ENCODE results near the gene GNAO1. TPM values are rescaled to one million over a fixed set of nuclear protein-coding genes. Genes with fewer than 3 reads are reported as not detected.

Gene GNAO1
- total and polyA plus RNA-seq, 2 donors (not counting 1 experiment from before 2014, with no cell fraction given) = 0.13 to 5.1 TPM

- Histone ChIP-seq H3K27me3 (replicated peaks in 1 of 4; ENCODE audit: control extremely low read depth in 1 of 4, control insufficient read depth in 3 of 4, insufficient read depth in 4 of 4, low read length in 3 of 4) (no peaks in the 10 kb centered on the region), H3K9me3 (ENCODE audit: control extremely low read depth in 1 of 3, control insufficient read depth in 2 of 3, insufficient read depth in 1 of 3, low read length in 2 of 3) (no peaks in the 10 kb centered on the region), H4K20me1 (ENCODE audit: control insufficient read depth, insufficient read depth, low read length, poor library complexity, severe bottlenecking) (no peaks in the 10 kb centered on the region), H3K79me2 (ENCODE audit: control insufficient read depth, insufficient read depth, low read length) (no peaks in the 10 kb centered on the region), H3K36me3 (replicated peaks in 1 of 2; ENCODE audit: control extremely low read depth in 1 of 2, control insufficient read depth in 1 of 2, extremely low read depth in 1 of 2, insufficient read depth in 2 of 2, low read length in 1 of 2) (no peaks in the 10 kb centered on the region), H3K9ac (ENCODE audit: low read length) (no peak overlapping the region), H2AFZ (ENCODE audit: insufficient read depth, low read depth, low read length, poor library complexity, severe bottlenecking) (no peak overlapping the region), H3K27ac (ENCODE audit: low read length in 2 of 2) (no peak overlapping the region), H3K4me1 (ENCODE audit: control insufficient read depth in 2 of 2, insufficient read depth in 2 of 2, low read length in 2 of 2) (no peaks in the 10 kb centered on the region), H3K4me3 (ENCODE audit: control extremely low read depth in 1 of 5, extremely low read depth in 1 of 5, insufficient read depth in 1 of 5, low read depth in 2 of 5, low read length in 4 of 5) (no peak overlapping the region), H3K4me2 (replicated peaks; ENCODE audit: low read depth, low read length, poor library complexity, severe bottlenecking) (no peak overlapping the region)
- ChIA-PET CTCF (no interaction called here), POLR2A (no interaction called here)
- Mint-ChIP-seq H3K27ac (no peak overlapping the region), H3K9me3 (ENCODE audit: insufficient read depth) (no peaks in the 10 kb centered on the region), H3K27me3 (peaks cover 4% of the 10 kb centered on the region), H3K4me1 (no peaks in the 10 kb centered on the region), H3K4me3 (no peak overlapping the region)
- DNase-seq (no peak), ATAC-seq (ENCODE audit: low read depth) (no peak)
- TF ChIP-seq CTCF (IDR thresholded peaks at IDR 0.05) (no peak), EZH2 (IDR thresholded peaks at IDR 0.05; ENCODE audit: borderline replicate concordance, insufficient read depth, low read depth, low read length, poor library complexity, severe bottlenecking) (no peak)
- intact Hi-C loops (cut with micrococcal nuclease) = no loop called here
- WGBS (ENCODE audit: insufficient coverage) = no CpG with 5 or more reads among the region's 4 CpGs
Observed at GRCh38 chr16:56242740-56243139, 51.5 kb downstream of the GNAO1 start.

- H4K20me1 ChIP-seq (ENCODE audit: control insufficient read depth, insufficient read depth, low read length, poor library complexity, severe bottlenecking) = no peaks in the 10 kb centered on the region
- no peaks in the 10 kb centered on the region for H3K4me1 Mint-ChIP-seq
- ATAC-seq (ENCODE audit: low read depth) (no peak), DNase-seq (no peak)
- H3K9me3 ChIP-seq (ENCODE audit: control extremely low read depth in 1 of 3, control insufficient read depth in 2 of 3, insufficient read depth in 1 of 3, low read length in 2 of 3) = no peaks in the 10 kb centered on the region
- H2AFZ ChIP-seq (ENCODE audit: insufficient read depth, low read depth, low read length, poor library complexity, severe bottlenecking) = no peak overlapping the region
- no peaks in the 10 kb centered on the region for H3K27me3 ChIP-seq (replicated peaks in 1 of 4; ENCODE audit: control extremely low read depth in 1 of 4, control insufficient read depth in 3 of 4, insufficient read depth in 4 of 4, low read length in 3 of 4)
- H3K27me3 Mint-ChIP-seq = peaks cover 1% of the 10 kb centered on the region
- WGBS (ENCODE audit: insufficient coverage) = 92% methylated on average over 2 of the region's 4 CpGs
- intact Hi-C loops (cut with micrococcal nuclease) = no loop called here
- no peak overlapping the region for H3K9ac ChIP-seq (ENCODE audit: low read length)
- POLR2A ChIA-PET = no interaction called here
- TF ChIP-seq EZH2 (IDR thresholded peaks at IDR 0.05; ENCODE audit: borderline replicate concordance, insufficient read depth, low read depth, low read length, poor library complexity, severe bottlenecking) (no peak), CTCF (IDR thresholded peaks at IDR 0.05) (no peak)
- no peak overlapping the region for H3K4me3 ChIP-seq (ENCODE audit: control extremely low read depth in 1 of 5, extremely low read depth in 1 of 5, insufficient read depth in 1 of 5, low read depth in 2 of 5, low read length in 4 of 5)
- no peaks in the 10 kb centered on the region for H3K36me3 ChIP-seq (replicated peaks in 1 of 2; ENCODE audit: control extremely low read depth in 1 of 2, control insufficient read depth in 1 of 2, extremely low read depth in 1 of 2, insufficient read depth in 2 of 2, low read length in 1 of 2)
- H3K9me3 Mint-ChIP-seq (ENCODE audit: insufficient read depth) = no peaks in the 10 kb centered on the region
- no peak overlapping the region for H3K27ac Mint-ChIP-seq
- no peak overlapping the region for H3K4me2 ChIP-seq (replicated peaks; ENCODE audit: low read depth, low read length, poor library complexity, severe bottlenecking)
- CTCF ChIA-PET = interaction anchor here (0.9 kb wide), 1 partner anchor 9 kb away, joined by 3 read pairs; no protein-coding TSS in a partner anchor
- no peaks in the 10 kb centered on the region for H3K4me1 ChIP-seq (ENCODE audit: control insufficient read depth in 2 of 2, insufficient read depth in 2 of 2, low read length in 2 of 2)
- H3K27ac ChIP-seq (ENCODE audit: low read length in 2 of 2) = no peak overlapping the region
- H3K4me3 Mint-ChIP-seq = no peak overlapping the region
- H3K79me2 ChIP-seq (ENCODE audit: control insufficient read depth, insufficient read depth, low read length) = no peaks in the 10 kb centered on the region
Observed at GRCh38 chr16:56244612-56245011, 53.3 kb downstream of the GNAO1 start.

All from B cell (primary cell).